K562 (cell line): ENCODE results near the gene AGAP1. TPM values are rescaled to one million over a fixed set of nuclear protein-coding genes. Genes with fewer than 3 reads are reported as not detected.

Source experiments
- ATAC-seq: fragments of 200-7000 bp; cut with Tn5 transposase; 3 replicates; pipeline ENCODE4 v1.9.1; 2020; ENCODE audit warnings: moderate library complexity
- BruUV-seq: library from RNA; stranded (reverse); fragments of 400-500 nt; replicated peaks from 2 replicates; lab custom pipeline; 2021; lab: Mats Ljungman, UMichigan
- CTCF ChIA-PET: fragments of 300-600 bp; formaldehyde crosslinking; extraction: SDS; loops from one replicate; lab custom pipeline; 2021; ENCODE audit warnings: low intra/inter-chr PET ratio; lab: Yijun Ruan, JAX
- POLR2A ChIA-PET: fragments of 300-600, 350-650 bp; sonication (Branson Sonifier 250); formaldehyde crosslinking; extraction: SDS; loops from one replicate; lab custom pipeline; 2021; ENCODE audit warnings: antibody characterized with exemption, inconsistent platforms; lab: Yijun Ruan, JAX
- DNase-seq, 4 experiments: peaks; one replicate each; pipeline versions ENCODE4 v3.0.0 to v3.0.0-alpha.2; 2011 to 2018; ENCODE audit warnings: low spot score in 3 of 4, mixed read lengths in 3 of 4; ENCODE audit errors: extremely low read depth in 1 of 4
- FAIRE-seq: peaks from 2 replicates; lab custom pipeline; 2011; peaks lifted over from hg19 to GRCh38; lab: Jason Lieb, UNC
- H2AFZ ChIP-seq: 2 replicates; pipeline ENCODE4 v1.6.0; 2011; ENCODE audit warnings: low read depth, low read length, control low read depth, inconsistent platforms
- H3K27ac ChIP-seq: fragments of 200-600 bp; 3 replicates; pipeline ENCODE4 v1.8.0; 2011; ENCODE audit warnings: low read depth, mild to moderate bottlenecking, control low read depth, inconsistent platforms, low read length, moderate library complexity, mixed read lengths; ENCODE audit errors: extremely low read depth
- H3K27me3 ChIP-seq, 2 experiments: fragments of 300-600 bp in 1 of 2; 2 replicates in 1 of 2; 3 replicates in 1 of 2; pipeline versions ENCODE4 v1.6.0 to v1.8.0; 2011; ENCODE audit warnings: inconsistent platforms in 2 of 2, low read length in 2 of 2, mild to moderate bottlenecking in 1 of 2, mixed read lengths in 1 of 2, moderate library complexity in 1 of 2; ENCODE audit not compliant: control insufficient read depth in 2 of 2, insufficient read depth in 2 of 2
- H3K36me3 ChIP-seq: fragments of 300-600 bp; 3 replicates; pipeline ENCODE4 v1.8.0; 2011; ENCODE audit warnings: mild to moderate bottlenecking, low read length, inconsistent platforms; ENCODE audit not compliant: control insufficient read depth, insufficient read depth
- H3K4me1 ChIP-seq, 2 experiments: fragments of 200-600 bp in 1 of 2; replicated peaks in 1 of 2; 2 replicates in 1 of 2; 3 replicates in 1 of 2; pipeline versions ENCODE4 v1.5.1 to v1.8.0; 2011; ENCODE audit warnings: inconsistent platforms in 2 of 2, low read length in 2 of 2, mild to moderate bottlenecking in 1 of 2, mixed read lengths in 1 of 2, moderate library complexity in 1 of 2; ENCODE audit not compliant: control insufficient read depth in 2 of 2, insufficient read depth in 2 of 2
- H3K4me2 ChIP-seq: 2 replicates; pipeline ENCODE4 v1.6.1; 2011; ENCODE audit warnings: low read length, control low read depth, inconsistent platforms, mixed read lengths; ENCODE audit not compliant: insufficient read depth
- H3K4me3 ChIP-seq: fragments of 200-600 bp; sonication (generic), shearing (Covaris generic); 2 replicates; pipeline ENCODE4 v1.5.1; 2016; ENCODE audit warnings: control low read depth, inconsistent platforms
- H3K79me2 ChIP-seq: fragments of 200-600 bp; 3 replicates; pipeline ENCODE4 v1.8.0; 2011; ENCODE audit warnings: low read length, inconsistent platforms; ENCODE audit not compliant: control insufficient read depth, insufficient read depth
- H3K9ac ChIP-seq, 2 experiments: 2 replicates each; pipeline versions ENCODE4 v1.6.0 to v1.6.1; 2011; ENCODE audit warnings: low read depth in 2 of 2, low read length in 2 of 2, control low read depth in 1 of 2, inconsistent platforms in 1 of 2, mild to moderate bottlenecking in 1 of 2, mixed read lengths in 1 of 2; ENCODE audit not compliant: insufficient read depth in 1 of 2
- H3K9me1 ChIP-seq: one replicate; pipeline ENCODE4 v1.6.0; 2011; ENCODE audit warnings: inconsistent platforms, mild to moderate bottlenecking, low read length, moderate library complexity; ENCODE audit not compliant: control insufficient read depth, insufficient read depth
- H3K9me3 ChIP-seq: replicated peaks from 2 replicates; pipeline ENCODE4 v1.5.1; 2011; ENCODE audit warnings: low read depth, low read length, inconsistent platforms; ENCODE audit not compliant: control insufficient read depth, insufficient read depth
- H4K20me1 ChIP-seq: replicated peaks from 2 replicates; pipeline ENCODE4 v1.6.1; 2011; ENCODE audit warnings: low read length, inconsistent platforms, mixed read lengths; ENCODE audit not compliant: control insufficient read depth, insufficient read depth
- ATF1 ChIP-seq, 2 experiments: fragments of 450-650 bp in 1 of 2; IDR thresholded peaks; 2 replicates each; pipeline ENCODE4 v1.6.1; 2016; ENCODE audit warnings: missing compliant biosample characterization in 1 of 2, missing genetic modification characterization in 1 of 2
- CBFA2T2 ChIP-seq: fragments of 450-650 bp; conservative IDR thresholded peaks from 2 replicates; pipeline ENCODE4 v1.6.1; 2017; ENCODE audit warnings: mild to moderate bottlenecking
- DMBX1 ChIP-seq: fragments of 250-450 bp; sonication (Bioruptor Pico); IDR thresholded peaks from 2 replicates; pipeline ENCODE4 v1.8.0; 2022; ENCODE audit warnings: inconsistent platforms, mild to moderate bottlenecking, moderate library complexity, borderline replicate concordance
- EHMT2 ChIP-seq: fragments of 450-650 bp; IDR thresholded peaks from 2 replicates; pipeline ENCODE4 v1.6.1; 2018; ENCODE audit warnings: antibody characterized with exemption
- FOXK2 ChIP-seq, 2 experiments: fragments of 450-650 bp; IDR thresholded peaks in 1 of 2; conservative IDR thresholded peaks in 1 of 2; 2 replicates each; pipeline ENCODE4 v1.6.1; 2016; ENCODE audit warnings: low read depth in 2 of 2, mild to moderate bottlenecking in 1 of 2
- HDAC1 ChIP-seq, 2 experiments: fragments of 450-650 bp; IDR thresholded peaks; 2 replicates each; pipeline ENCODE4 v1.6.1; 2016 to 2017; ENCODE audit warnings: inconsistent platforms in 1 of 2, mild to moderate bottlenecking in 1 of 2, moderate library complexity in 1 of 2
- HMG20B ChIP-seq: fragments of 250-450 bp; sonication (Bioruptor Pico); IDR thresholded peaks from 2 replicates; pipeline ENCODE4 v1.5.0; 2021; ENCODE audit warnings: mild to moderate bottlenecking
- ILF3 ChIP-seq: fragments of 450-650 bp; IDR thresholded peaks from 2 replicates; pipeline ENCODE4 v1.6.1; 2018; ENCODE audit warnings: antibody characterized with exemption, mild to moderate bottlenecking, moderate library complexity, borderline replicate concordance
- KAT8 ChIP-seq: fragments of 450-650 bp; IDR thresholded peaks from 2 replicates; pipeline ENCODE4 v1.6.1; 2016; ENCODE audit warnings: low read depth, mild to moderate bottlenecking
- LEF1 ChIP-seq: fragments of 450-650 bp; IDR thresholded peaks from 2 replicates; pipeline ENCODE4 v1.6.1; 2016; ENCODE audit warnings: mild to moderate bottlenecking
- MECOM ChIP-seq: fragments of 250-450 bp; sonication (Bioruptor Pico); IDR thresholded peaks from 2 replicates; pipeline ENCODE4 v1.8.0; 2022; ENCODE audit warnings: inconsistent platforms
- SMARCC2 ChIP-seq: fragments of 450-650 bp; IDR thresholded peaks from 2 replicates; pipeline ENCODE4 v1.6.1; 2017; ENCODE audit warnings: antibody characterized with exemption, moderate library complexity, mild to moderate bottlenecking, low read depth
- SMARCE1 ChIP-seq: fragments of 450-650 bp; IDR thresholded peaks from 2 replicates; pipeline ENCODE4 v1.7.1; 2016; ENCODE audit warnings: mild to moderate bottlenecking
- SNIP1 ChIP-seq: fragments of 450-650 bp; IDR thresholded peaks from 2 replicates; pipeline ENCODE4 v1.7.1; 2017; ENCODE audit warnings: low read depth, mild to moderate bottlenecking
- TRIM28 ChIP-seq: fragments of 450-650 bp; IDR thresholded peaks from 2 replicates; pipeline ENCODE4 v1.6.1; 2017
- ZNF766 ChIP-seq: fragments of 200-800 bp; sonication (Bioruptor generic); conservative IDR thresholded peaks from 2 replicates; pipeline ENCODE4 v1.6.1; 2016; ENCODE audit warnings: missing genetic modification characterization, missing compliant biosample characterization
- WGBS: fragments of 100-300 bp; shearing (Covaris generic); methylation state at CpG from one replicate; pipeline ENCODE4 v1.1.6; 2016; ENCODE audit warnings: low coverage, mixed read lengths; ENCODE audit not compliant: insufficient coverage; ENCODE audit errors: missing lambda C conversion rate; 5-methylcytosine and 5-hydroxymethylcytosine counted together
- in situ Hi-C: fragments of 300-500 bp; cut with MboI; formaldehyde crosslinking; loops from 4 replicates; pipeline ENCODE4 v1.15.0; 2018; ENCODE audit warnings: inconsistent platforms, mixed read lengths
- intact Hi-C: fragments of 100-400 bp; cut with micrococcal nuclease; formaldehyde crosslinking; loops from 2 replicates; pipeline ENCODE4 v1.14.2; 2022
- polyA plus RNA-seq, 8 experiments: library from polyadenylated mRNA; depleted of rRNA in 4 of 8; stranded (reverse) in 5 of 8; unstranded in 3 of 8; fragments of >200 nt; fragmentation: Nextera tagmentation in 2 of 8; fragmentation: Illumina TruSeq in 1 of 8; extraction: Ambion mirVana in 2 of 8; extraction: Trizol in 1 of 8; gene quantifications; 2 replicates each; pipeline versions ENCODE4 v1.2.1 to v1.2.3, GENCODE V29; 2011 to 2014; ENCODE audit warnings: inconsistent platforms in 1 of 8, missing spikeins in 1 of 8
- total RNA-seq, 7 experiments: library from RNA; depleted of rRNA in 6 of 7; stranded (reverse); fragments of >200 nt in 6 of 7; fragmentation: Illumina TruSeq in 2 of 7; extraction: Trizol in 2 of 7; gene quantifications; 2 replicates each; pipeline versions ENCODE4 v1.2.1 to v1.2.3, GENCODE V29; 2011 to 2021; ENCODE audit warnings: low replicate concordance in 1 of 7
- TF ChIP-seq, protein P1 (sequence below): fragments of 150-350 bp; conservative IDR thresholded peaks from 2 replicates; pipeline ENCODE4 v1.6.1; 2014; ENCODE audit warnings: low read length
- TF ChIP-seq, protein P2 (sequence below): fragments of 250-450 bp; sonication (Bioruptor Pico); IDR thresholded peaks from 2 replicates; pipeline ENCODE4 v1.5.0; 2020; ENCODE audit warnings: mild to moderate bottlenecking, borderline replicate concordance
- TF ChIP-seq, protein P3 (sequence below): sonication (generic); formaldehyde crosslinking; IDR thresholded peaks from 2 replicates; pipeline ENCODE4 v1.8.1; 2023; ENCODE audit warnings: mild to moderate bottlenecking, missing genetic modification reagents, moderate library complexity

Gene AGAP1
- total and polyA plus RNA-seq, 9 of the 15 experiments (the other 6 are each of a cell fraction or from before 2014, with no cell fraction given), result 1.3 to 24.0 (median 10.6) TPM

DNA sequence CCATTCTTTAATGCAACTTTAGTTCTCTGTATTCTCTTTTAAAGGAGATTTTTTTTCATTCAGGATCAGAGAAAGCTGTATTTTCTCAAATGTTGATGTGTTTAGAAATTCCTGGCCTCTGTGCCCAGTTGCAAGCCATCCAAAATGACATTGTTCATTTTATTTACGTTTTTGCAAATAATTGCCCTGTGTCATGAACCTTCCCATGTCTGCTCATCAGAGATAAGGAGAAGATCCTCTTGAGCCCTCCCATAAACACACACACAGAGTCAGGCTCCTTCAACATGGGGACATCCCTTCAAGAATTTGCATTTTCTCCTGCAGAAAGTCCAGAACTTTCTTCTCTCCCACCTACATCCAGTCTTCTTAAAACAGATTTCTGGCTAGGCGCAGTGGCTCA, 415.5 kb downstream of the AGAP1 start:
- no TSS peak for BruUV-seq
- no peak overlapping the region; the same call in 1 of the 2 replicates for H3K4me2 ChIP-seq
- H2AFZ ChIP-seq, result no peak overlapping the region
- in situ Hi-C loops (no loop called here), intact Hi-C loops (no loop called here)
- H3K4me1 ChIP-seq, result peaks cover 18 to 20% of the 10 kb centered on the region in 2 experiments; a peak in 4 of 5 replicates
- FAIRE-seq (peak; percentile 85), DNase-seq (peak; percentile 48 to 76 (median 56)), ATAC-seq (peak; percentile 95)
- 22% methylated on average over 2 of the region's 2 CpGs for WGBS
- H3K27me3 ChIP-seq, result no peaks in the 10 kb centered on the region
- H3K79me2 ChIP-seq, result no peaks in the 10 kb centered on the region
- CTCF ChIA-PET, result no interaction called here
- H3K9ac ChIP-seq, result no peak overlapping the region
- no peak overlapping the region for H3K4me3 ChIP-seq
- POLR2A ChIA-PET, result interaction anchor here (0.5 to 0.6 kb wide), 2 partner anchors 17 to 1048 kb away, joined by 3 to 4 read pairs; no protein-coding TSS in a partner anchor
- no peaks in the 10 kb centered on the region; the same call in 1 of the 2 replicates for H4K20me1 ChIP-seq
- H3K36me3 ChIP-seq, result peaks cover 12% of the 10 kb centered on the region; the same call in 2 of the 3 replicates
- H3K9me1 ChIP-seq, result no peaks in the 10 kb centered on the region
- no peaks in the 10 kb centered on the region for H3K9me3 ChIP-seq
- H3K27ac ChIP-seq, result no peak overlapping the region
- no peak for TF ChIP-seq DMBX1 (CRISPR knock-in tag)
- TF ChIP-seq KAT8, result no peak
- no peak for TF ChIP-seq SNIP1
- TF ChIP-seq, protein P1, sequence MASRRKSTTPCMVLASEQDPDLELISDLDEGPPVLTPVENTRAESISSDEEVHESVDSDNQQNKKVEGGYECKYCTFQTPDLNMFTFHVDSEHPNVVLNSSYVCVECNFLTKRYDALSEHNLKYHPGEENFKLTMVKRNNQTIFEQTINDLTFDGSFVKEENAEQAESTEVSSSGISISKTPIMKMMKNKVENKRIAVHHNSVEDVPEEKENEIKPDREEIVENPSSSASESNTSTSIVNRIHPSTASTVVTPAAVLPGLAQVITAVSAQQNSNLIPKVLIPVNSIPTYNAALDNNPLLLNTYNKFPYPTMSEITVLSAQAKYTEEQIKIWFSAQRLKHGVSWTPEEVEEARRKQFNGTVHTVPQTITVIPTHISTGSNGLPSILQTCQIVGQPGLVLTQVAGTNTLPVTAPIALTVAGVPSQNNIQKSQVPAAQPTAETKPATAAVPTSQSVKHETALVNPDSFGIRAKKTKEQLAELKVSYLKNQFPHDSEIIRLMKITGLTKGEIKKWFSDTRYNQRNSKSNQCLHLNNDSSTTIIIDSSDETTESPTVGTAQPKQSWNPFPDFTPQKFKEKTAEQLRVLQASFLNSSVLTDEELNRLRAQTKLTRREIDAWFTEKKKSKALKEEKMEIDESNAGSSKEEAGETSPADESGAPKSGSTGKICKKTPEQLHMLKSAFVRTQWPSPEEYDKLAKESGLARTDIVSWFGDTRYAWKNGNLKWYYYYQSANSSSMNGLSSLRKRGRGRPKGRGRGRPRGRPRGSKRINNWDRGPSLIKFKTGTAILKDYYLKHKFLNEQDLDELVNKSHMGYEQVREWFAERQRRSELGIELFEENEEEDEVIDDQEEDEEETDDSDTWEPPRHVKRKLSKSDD, result no peak
- TF ChIP-seq LEF1, result peak; percentile 40; the same call in 1 of the 2 replicates
- TF ChIP-seq ATF1 (CRISPR knock-in tag; IDR thresholded peaks at IDR 0.05), result no peak
- no peak for TF ChIP-seq ATF1 (tag; IDR thresholded peaks at IDR 0.05)
- 0 out of 4 replicates have a peak, but pooled peaks of 1 of the 2 experiments have one; percentile 14 for TF ChIP-seq HDAC1 (IDR thresholded peaks at IDR 0.05)
- TF ChIP-seq FOXK2 (conservative IDR thresholded peaks at IDR 0.05 in 1 of 2, IDR thresholded peaks at IDR 0.05 in 1 of 2; ENCODE audit: low read depth in 2 of 2), result peak in 1 of 2 experiments; percentile 52; a peak in 1 of 4 replicates
- TF ChIP-seq TRIM28, result no peak
- TF ChIP-seq, protein P2, sequence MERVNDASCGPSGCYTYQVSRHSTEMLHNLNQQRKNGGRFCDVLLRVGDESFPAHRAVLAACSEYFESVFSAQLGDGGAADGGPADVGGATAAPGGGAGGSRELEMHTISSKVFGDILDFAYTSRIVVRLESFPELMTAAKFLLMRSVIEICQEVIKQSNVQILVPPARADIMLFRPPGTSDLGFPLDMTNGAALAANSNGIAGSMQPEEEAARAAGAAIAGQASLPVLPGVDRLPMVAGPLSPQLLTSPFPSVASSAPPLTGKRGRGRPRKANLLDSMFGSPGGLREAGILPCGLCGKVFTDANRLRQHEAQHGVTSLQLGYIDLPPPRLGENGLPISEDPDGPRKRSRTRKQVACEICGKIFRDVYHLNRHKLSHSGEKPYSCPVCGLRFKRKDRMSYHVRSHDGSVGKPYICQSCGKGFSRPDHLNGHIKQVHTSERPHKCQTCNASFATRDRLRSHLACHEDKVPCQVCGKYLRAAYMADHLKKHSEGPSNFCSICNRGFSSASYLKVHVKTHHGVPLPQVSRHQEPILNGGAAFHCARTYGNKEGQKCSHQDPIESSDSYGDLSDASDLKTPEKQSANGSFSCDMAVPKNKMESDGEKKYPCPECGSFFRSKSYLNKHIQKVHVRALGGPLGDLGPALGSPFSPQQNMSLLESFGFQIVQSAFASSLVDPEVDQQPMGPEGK, result no peak
- TF ChIP-seq SMARCE1, result peak; percentile 63; the same call in 1 of the 2 replicates
- TF ChIP-seq ZNF766 (CRISPR knock-in tag), result no peak
- TF ChIP-seq, protein P3, sequence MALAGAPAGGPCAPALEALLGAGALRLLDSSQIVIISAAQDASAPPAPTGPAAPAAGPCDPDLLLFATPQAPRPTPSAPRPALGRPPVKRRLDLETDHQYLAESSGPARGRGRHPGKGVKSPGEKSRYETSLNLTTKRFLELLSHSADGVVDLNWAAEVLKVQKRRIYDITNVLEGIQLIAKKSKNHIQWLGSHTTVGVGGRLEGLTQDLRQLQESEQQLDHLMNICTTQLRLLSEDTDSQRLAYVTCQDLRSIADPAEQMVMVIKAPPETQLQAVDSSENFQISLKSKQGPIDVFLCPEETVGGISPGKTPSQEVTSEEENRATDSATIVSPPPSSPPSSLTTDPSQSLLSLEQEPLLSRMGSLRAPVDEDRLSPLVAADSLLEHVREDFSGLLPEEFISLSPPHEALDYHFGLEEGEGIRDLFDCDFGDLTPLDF, result no peak
- no peak for TF ChIP-seq MECOM (CRISPR knock-in tag)
- no peak for TF ChIP-seq ILF3
- peak; percentile 38 for TF ChIP-seq CBFA2T2
- TF ChIP-seq HMG20B (CRISPR knock-in tag), result no peak
- TF ChIP-seq SMARCC2, result 0 out of 2 replicates have a peak, but pooled peaks have one; percentile 52
- peak; percentile 34; the same call in 1 of the 2 replicates for TF ChIP-seq EHMT2
